Muscle of arm (tissue), 14 donors: ENCODE data around the gene CD96. TPM values are rescaled to one million over a fixed set of nuclear protein-coding genes. Genes with fewer than 3 reads are reported as not detected.
A peak's percentile ranks its signal among the peaks of the same experiment; 100 is the strongest.
"Not testable (repeated sequence)": the region's sequence is repeated elsewhere in the genome, so short reads cannot be mapped to it uniquely, and the experiment has no call there.

Experiments used
- DNase-seq: peaks from one replicate; pipeline ENCODE4 v3.0.0-alpha.2; 2013
- long read RNA-seq, 11 donors: transcript quantifications; one replicate each; lab custom pipeline, GENCODE V29; 2026
- polyA plus RNA-seq, 12 donors: library from polyadenylated mRNA; unstranded; fragments of 120-200 nt; gene quantifications; one replicate each; pipeline ENCODE4 v1.2.1, GENCODE V29; 2013; ENCODE audit not compliant: insufficient read length in 12 of 12

Gene CD96, protein sequence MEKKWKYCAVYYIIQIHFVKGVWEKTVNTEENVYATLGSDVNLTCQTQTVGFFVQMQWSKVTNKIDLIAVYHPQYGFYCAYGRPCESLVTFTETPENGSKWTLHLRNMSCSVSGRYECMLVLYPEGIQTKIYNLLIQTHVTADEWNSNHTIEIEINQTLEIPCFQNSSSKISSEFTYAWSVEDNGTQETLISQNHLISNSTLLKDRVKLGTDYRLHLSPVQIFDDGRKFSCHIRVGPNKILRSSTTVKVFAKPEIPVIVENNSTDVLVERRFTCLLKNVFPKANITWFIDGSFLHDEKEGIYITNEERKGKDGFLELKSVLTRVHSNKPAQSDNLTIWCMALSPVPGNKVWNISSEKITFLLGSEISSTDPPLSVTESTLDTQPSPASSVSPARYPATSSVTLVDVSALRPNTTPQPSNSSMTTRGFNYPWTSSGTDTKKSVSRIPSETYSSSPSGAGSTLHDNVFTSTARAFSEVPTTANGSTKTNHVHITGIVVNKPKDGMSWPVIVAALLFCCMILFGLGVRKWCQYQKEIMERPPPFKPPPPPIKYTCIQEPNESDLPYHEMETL
- 1 to 10 TPM in 2 of 12 donors, under 1 TPM in 8, not detected in 2; 0.13 to 2.0 (median 0.41) TPM for polyA plus RNA-seq
- long read RNA-seq, donor 1, result 0 reads
- long read RNA-seq, donor 2, result 0 reads
- long read RNA-seq, donor 3, result 0 reads
- long read RNA-seq, donor 4, result 0 reads
- long read RNA-seq, donor 5, result 0 reads
- long read RNA-seq, donor 6, result 0 reads
- long read RNA-seq, donor 7, result 0 reads
- long read RNA-seq, donor 8, result 0 reads
- long read RNA-seq, donor 9, result 0 reads
- long read RNA-seq, donor 10, result 0 reads
- long read RNA-seq, donor 11, result 0 reads

DNA sequence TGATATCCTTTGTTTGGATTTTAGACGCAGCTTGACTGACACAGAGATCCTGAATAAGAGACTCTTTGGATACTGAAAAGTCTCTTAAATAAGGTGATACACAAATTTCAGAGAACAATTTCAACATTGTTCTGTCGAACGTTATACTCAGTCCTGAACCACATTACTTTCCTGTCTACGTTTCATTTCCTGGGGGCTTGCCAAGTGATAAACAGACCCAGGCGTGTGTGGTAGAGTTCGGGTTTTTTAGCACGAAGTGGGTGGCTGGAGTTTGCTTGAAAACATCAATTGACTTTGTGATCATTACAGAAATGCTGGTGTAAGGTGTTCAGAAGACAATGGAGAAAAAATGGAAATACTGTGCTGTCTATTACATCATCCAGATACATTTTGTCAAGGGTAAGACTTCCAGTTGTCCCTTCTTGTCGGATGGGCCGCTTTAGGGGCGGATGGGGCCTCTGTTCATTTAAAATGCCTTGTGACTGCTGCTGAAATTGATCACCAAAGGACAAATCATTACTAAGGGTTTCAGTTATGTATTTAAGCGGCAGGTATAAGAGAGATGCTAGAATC, at the start of gene CD96:
Gene CD96 (plus strand): TSS at position 287 of the 573 bp plus-strand sequence. CDS start 52 bp downstream, at position 339.
- no peak for DNase-seq

DNA sequence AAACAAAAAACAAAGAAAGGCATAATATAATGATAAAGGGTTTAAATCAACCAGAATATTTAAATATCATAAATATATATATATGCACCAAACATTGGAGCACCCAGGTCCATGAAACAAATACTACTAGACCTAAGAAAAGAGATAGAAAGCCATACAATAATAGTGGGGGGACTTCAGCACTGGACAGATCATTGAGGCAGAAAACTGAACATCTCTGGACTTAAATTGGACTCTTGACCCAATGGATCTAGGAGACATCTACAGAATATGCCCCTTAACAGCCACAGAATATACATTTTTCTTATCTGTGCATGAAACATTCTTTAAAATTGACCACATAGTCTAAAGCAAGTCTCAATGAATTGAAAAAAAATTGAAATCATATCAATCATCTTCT, 48.7 kb upstream of the CD96 start:
- no peak for DNase-seq

DNA sequence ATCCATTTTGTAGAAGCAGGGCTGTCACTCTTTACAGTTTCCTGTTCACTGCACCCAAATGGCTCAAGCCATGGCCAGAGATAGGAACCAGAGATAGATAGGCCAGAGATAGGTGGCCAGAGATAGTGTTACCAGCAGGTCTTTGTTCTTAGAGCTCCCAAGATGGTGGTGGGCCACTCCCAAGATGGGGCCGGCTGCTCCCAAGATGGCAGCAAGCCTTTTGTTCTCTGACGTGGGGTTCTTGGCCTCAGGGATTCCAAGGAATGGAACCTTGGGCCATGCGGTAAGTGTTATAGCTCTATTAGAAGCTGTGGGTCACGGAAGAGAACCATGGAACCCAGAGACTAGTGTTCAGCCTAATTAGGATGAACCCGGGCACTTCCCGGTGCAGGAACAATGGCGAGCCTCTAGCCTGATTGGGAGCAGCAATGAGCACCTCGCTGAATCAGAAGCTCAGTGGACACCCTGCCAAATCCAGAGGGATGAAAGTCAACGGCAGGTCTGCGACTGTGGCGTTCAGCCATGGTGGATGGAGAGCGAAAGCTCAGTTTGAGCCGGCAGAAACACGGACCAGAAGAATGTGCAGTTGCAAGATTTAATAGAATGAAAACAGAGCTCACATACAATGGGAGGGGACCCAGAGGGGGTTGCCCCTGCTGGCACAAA, 45.0 kb upstream of the CD96 start:
- no peak for DNase-seq

DNA sequence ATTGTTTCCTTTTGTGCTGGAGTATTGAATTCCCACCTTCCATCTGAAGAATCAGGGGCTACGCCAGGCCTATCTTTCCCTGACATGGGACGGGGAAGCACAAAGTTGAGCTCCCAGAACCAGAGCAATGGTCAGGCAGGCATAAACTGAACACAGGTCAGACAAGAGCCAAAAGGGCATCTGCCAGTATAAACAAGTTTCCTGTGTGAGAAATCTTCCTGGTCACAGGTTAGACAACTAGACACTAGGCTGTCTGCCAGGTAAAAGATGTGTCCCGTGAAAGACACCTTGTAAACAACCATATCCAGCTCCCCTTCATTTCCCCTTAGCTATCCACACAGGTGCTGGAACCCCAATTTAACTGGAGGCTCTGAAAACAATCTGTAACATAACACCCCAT, 44.0 kb upstream of the CD96 start:
- DNase-seq, result no peak

DNA sequence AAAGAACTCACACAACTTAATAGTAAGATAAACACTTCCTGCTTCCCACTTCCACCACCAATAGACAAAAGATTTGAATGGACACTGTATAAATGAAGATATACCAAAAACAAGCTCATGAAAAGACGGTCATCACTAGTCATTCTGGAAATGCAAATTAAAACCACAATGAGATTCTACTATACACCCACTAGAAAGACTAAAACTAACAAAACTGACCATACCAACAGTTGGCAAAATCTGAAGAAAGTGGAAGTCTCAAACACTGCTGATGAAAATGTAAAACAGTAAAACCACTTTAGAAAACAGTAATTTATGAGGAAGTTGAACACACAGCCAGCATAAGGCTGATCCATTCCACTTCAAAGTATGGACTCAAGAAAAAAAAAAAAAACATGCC, 35.6 kb upstream of the CD96 start:
- DNase-seq, result no peak

DNA sequence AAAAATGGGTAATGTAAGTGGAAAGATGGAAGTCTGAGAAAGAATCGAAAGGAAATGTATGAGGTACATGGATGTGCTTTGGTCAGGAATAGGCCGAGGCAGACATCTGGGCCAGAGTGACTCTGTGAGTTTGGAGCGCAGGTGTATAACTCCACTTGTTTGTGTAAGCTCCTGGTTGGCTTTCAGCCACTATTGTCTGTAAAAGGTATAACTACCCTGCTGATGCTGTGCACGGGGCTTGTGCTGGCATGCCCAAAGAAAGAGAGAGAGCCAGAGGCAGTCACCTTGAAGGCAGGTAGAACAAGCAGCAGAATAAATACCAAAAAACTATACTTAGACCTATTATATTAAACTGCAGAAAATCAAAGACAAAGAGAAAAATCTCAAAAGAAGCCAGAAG, 32.7 kb upstream of the CD96 start:
- no peak for DNase-seq

DNA sequence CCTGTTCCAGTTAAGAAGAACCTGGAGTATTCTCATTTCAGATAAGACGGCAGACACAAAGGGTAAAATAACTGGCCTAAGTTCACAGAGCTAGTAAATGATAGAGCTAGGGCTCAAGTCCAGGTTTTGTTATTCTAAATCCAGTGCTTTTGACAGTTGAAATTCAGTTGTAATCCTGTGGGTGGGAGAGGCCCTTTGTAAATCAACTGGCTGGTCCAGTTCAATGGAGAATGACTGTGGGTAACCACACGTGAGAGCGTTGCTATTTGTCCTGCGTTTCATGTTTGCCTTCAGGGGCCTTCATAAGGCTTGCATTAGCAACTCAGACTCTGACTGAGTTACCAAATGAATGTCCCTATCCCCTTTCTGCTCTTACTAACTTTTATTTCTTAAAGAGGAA, 24.2 kb upstream of the CD96 start:
- DNase-seq, result no peak

DNA sequence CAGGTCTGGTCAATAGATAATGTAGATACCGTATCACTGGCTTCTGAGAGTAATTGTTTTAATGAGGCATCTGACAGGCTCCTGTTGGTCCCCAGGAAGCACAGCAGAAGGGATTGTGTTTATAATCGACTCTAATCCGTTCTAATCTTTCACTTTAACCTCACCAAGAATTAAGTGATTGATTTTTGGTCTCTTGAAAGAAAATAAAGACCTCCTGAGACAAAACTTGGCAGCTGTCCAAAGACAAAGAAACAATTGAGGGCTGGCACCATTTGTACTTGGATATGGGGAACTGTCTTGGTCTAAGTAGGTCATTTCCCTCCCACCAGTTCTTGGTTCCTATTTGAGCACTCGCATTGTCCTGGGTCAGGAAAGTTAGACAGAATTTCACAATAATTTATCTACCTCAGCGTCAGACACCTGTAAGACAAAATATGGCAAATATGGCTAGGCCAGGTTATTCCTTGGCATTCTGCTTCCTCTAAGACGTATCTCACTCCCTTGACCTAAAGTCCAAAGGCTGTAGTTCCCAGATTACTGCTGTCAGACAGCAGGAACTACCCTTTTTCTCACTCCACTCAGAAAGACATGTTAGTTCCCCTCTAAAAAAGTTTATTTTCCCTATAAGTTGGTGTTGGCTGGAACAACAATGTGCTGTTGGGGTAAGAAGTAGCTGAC, 22.7 kb upstream of the CD96 start:
- no peak for DNase-seq

DNA sequence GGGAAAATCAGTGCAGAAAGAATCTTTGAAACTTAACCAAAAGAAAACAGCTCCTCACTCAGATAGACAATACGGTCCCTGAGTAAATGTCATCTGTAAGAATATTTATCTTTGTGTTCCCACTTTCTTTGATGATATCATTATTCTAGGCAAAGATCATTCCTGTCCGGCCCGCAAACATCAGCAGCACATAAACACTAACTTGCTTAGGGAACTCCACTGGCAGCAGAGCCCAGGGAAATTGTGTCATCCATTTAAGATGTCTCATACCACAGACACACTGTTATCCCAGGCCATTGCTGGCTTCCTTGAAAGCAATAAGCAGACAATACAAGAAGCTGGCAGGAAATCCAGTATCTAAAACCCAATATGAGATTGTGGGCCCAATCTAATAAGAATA, 20.1 kb upstream of the CD96 start:
- no peak for DNase-seq

DNA sequence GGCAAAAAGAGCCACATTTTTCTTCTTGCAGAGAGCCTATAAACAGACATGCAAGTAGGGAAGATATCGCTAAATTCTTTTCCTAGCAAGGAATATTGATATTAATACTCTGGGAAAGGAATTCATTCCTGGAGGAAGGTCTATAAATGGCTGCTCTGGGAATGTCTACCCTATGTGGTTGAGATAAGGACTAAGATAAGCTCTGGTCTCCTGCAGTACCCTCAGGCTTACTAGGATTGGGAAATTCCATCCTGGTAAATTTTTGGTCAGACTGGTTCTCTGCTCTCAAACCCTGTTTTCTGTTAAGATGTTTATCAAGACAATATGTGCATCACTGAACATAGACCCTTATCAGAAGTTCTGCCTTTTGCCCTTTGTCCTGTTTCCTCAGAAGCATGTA, 17.5 kb upstream of the CD96 start:
- not testable (repeated sequence) for DNase-seq

DNA sequence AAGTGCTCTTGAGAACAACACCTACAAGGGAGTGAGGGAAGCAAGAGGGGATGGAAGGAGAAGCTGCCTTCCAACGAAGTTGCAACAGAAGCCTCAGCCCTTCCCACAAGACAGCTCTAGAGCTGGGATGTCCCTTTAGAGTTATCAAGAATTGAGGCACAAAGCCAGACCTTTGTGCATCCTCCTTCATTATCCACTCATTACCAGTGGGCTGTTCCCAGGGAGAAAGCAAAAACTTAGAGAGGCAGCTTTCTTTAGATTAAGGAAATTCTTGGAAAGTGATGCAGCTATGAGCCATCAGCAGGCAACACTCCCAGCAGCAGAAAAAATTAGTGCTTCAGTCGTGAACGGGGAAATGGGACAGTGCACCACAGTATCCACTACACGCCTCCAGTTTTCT, 10.6 kb upstream of the CD96 start:
- no peak for DNase-seq

DNA sequence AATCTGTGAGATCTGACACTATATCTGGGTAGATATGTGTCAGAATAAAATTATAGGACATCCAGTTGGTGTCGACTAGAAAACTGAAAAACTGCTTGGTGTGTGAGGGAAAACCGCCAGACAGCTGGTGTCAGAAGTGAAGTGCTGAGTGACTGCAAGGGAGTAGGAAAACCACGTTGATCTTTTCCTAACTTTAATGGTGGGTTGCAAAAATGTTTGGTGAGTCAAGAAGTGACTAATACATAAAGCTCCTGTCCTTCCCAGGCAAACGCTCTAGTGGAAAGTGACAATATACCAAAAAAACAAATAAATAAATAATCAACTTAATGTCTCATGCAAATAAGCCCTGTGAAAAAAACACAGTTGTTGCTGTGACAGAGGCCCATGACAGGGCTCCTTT, 7.3 kb upstream of the CD96 start:
- DNase-seq, result no peak

DNA sequence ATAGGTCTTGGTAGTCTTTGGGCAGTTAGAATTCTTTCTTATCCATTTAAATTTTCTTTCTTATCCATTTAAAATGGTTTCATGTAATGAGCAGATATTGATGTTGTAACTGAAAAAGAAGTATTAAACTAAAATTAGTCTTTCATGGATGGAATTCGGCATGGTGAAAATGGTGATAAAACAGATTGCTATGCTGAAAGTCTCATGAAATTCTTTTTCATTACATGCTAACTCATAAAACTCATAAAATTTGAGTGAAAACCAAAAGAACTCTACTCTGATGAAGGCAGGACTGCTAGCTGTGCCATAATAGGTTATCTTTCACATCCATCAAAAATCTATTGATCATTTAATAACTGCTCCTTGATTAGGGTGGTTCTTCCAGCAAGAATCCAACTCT, 3.9 kb upstream of the CD96 start:
- no peak for DNase-seq

DNA sequence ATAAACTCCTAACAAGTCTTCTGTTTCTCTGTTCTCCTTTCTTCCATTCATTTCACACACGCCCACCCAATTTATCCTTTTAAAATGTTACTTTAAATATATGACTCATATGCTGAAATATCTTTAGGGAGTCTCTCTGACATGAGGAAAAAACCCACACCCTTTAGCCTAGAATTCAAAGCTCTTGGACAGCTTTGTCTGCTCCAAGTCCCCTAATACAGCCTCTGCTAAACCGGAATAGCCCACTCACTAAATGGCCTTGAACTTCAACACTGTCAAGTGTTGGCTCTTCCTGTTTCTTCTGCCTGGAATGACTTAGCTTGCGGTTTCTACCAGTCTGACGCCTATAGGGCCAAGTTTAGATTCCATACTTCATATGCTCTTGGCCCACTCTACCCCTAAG, 3.3 kb upstream of the CD96 start:
- no peak for DNase-seq

DNA sequence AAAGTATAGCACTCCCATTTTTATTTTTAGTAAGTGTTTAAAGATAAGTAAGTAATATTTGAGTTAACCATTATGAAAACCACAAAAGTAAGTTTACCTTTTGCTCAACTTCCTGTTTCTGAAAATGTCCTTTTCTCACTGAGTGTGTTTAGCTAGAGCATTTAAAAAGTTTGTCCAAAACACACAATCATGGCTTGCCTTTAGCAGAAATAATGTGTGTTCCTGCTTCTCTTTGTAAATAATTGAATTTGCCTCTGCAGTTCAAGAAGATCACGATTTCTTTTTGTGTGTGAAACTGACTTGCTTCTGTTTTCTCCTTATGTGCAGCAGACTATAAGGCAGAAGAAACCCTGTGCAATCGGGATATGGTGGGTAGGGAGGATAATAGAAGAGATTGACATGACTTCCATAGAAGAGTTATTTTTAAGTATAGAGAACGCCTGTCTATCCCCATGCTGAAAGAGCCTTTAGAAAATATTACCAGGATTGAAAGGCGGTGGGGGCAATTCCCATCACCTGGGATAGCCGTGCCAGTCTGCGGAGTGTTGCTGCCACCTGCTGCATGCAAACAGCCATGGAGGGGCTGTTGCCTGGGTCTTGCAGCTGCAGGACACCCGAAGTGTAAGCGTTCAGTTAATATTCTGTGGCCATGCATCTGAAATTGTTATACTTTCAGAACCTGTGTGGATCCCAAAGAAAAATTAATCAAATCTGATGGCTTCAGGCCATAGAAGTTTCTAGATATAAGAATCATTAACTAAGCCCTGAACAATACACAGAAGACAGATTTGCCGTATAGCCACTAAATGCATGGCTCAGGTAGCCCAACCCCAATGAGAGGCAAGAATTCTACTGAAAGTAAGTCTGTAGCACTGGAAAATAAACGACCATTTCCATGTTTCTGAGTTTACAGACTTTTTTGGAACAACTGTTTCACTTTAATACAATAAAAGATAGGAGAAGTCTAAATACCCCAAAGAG, 2.4 kb upstream of the CD96 start:
- peak; percentile 26 for DNase-seq

DNA sequence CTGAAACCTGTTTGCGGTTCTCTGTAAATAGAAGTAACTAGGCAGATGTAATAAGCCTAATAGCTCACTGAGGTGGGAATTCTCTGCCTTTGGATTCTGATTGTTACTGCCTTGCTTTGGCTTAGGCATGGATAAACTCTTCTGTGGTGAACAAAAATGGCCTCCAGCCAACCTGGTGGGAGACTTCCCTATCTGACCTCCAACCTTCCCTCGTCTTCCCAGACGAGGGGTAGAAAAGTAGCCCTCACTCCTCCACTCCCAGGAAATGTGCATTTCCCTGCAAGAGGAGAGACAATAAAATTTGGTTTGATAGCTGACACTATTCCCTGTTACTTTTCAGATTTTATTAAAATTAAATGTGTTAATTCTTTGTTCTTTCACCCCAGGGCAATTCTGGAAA, 606 bp upstream of the CD96 start:
- DNase-seq, result no peak

DNA sequence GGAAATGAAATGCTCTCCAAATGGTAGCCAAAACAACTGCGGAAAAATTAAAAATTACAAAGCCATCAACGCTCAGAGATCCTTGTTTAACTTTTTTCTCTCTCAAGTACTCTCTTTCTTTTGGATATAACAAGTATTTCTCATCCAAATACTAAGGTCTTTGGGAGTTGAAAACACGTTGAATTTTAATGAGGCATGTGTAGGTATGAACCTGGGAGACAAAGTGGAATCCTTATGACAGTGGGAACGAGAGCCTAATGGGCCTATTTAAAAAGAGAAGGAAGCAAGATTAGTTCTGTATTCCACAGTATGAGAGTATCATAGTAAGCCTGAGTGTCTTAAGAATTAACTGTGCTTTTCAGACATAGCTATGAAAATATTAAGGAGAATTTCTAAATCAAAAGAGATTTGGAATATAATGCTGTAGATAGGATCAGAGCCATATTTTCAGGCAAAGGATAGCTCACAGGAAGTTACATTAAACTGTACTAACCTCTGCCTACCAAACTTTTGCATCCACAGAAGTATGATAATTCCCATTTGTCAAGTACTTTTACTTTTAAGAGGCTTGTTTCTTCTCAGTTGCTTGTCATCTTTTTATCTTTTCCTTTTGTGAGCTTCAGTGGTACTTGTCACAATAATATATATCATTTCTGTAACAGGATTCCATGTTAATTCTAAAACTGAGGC, 759 bp downstream of the CD96 start:
- no peak for DNase-seq

DNA sequence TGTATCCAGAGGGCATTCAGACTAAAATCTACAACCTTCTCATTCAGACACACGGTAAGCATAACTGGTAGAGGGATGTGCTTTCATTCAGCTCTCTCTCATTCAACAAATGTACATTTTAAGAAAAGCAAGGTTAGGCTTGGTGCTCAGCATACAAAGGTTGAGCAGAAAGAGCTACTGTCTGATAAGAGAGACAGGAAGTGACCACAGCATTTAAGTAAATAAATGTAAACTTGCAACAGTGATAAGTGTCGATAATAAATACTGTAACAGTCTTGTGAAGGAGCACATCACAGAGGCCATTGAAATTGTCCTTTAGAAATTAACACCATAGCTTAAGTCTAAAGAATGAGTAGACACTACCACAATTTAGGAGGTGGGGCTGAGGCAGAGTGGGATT, 3.4 kb downstream of the CD96 start:
- no peak for DNase-seq

DNA sequence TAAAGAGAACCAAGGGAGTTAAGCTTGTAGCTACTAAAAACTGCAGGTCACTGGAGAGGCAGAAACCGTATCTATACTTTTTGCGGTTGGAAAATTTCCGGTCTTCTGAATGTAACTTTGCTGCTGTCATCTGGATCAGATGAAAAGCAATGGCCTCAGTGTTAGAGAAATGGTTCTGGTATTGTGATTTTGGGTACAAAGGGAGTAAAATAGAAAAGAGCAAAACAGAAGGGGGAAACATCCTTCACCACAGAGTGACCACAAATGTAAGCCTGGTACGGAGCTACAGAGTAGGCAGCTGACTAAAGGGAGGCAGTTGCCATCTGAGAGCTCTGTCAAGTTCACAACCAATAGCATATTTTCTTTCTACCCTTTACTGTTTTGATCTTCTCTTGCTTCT, 5.6 kb downstream of the CD96 start:
- no peak for DNase-seq

DNA sequence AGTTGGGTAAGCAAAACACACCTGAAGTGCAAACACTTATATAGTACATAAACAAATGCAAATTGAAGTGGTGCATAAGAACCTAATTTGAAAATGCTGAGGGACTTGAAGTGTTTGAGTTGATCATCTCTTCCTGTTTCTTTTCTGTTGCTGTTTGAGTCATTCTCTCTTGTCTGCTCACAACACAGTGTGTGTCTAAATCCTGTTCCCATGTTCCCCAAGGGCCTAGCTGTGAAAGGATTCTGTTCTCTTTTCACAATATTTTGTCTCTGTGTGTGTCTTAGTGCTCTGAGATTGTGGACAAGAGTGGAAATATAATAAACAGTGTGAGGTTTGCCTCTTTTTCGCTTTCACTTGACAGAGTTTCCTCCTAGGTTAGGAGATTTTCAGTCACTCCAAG, 6.1 kb downstream of the CD96 start:
- no peak for DNase-seq
